Skeletal muscle satellite cell (primary cell): ENCODE data around the gene SRSF2.
"Not testable (repeated sequence)": the region's sequence is repeated elsewhere in the genome, so short reads cannot be mapped to it uniquely, and the experiment has no call there.

Experiments used
- H3K27me3 ChIP-seq: 2 replicates; pipeline ENCODE4 v1.7.0; 2013; ENCODE audit warnings: low read length; ENCODE audit not compliant: control insufficient read depth, insufficient read depth
- H3K36me3 ChIP-seq: 2 replicates; pipeline ENCODE4 v1.7.0; 2013; ENCODE audit warnings: mild to moderate bottlenecking, control low read depth, low read length; ENCODE audit not compliant: insufficient read depth
- H3K4me1 ChIP-seq: 2 replicates; pipeline ENCODE4 v1.7.0; 2013; ENCODE audit warnings: low read length; ENCODE audit not compliant: control insufficient read depth, insufficient read depth
- H3K4me2 ChIP-seq: 2 replicates; pipeline ENCODE4 v1.7.0; 2013; ENCODE audit warnings: mild to moderate bottlenecking, low read length
- H3K4me3 ChIP-seq: 2 replicates; pipeline ENCODE4 v1.7.0; 2013; ENCODE audit warnings: low read length
- H3K9ac ChIP-seq: 2 replicates; pipeline ENCODE4 v1.7.0; 2013; ENCODE audit warnings: mild to moderate bottlenecking, low read depth, low read length, moderate library complexity
- H3K9me3 ChIP-seq: replicated peaks from 2 replicates; pipeline ENCODE4 v1.7.0; 2013; ENCODE audit warnings: mild to moderate bottlenecking, control low read depth, low read length

Gene SRSF2

DNA sequence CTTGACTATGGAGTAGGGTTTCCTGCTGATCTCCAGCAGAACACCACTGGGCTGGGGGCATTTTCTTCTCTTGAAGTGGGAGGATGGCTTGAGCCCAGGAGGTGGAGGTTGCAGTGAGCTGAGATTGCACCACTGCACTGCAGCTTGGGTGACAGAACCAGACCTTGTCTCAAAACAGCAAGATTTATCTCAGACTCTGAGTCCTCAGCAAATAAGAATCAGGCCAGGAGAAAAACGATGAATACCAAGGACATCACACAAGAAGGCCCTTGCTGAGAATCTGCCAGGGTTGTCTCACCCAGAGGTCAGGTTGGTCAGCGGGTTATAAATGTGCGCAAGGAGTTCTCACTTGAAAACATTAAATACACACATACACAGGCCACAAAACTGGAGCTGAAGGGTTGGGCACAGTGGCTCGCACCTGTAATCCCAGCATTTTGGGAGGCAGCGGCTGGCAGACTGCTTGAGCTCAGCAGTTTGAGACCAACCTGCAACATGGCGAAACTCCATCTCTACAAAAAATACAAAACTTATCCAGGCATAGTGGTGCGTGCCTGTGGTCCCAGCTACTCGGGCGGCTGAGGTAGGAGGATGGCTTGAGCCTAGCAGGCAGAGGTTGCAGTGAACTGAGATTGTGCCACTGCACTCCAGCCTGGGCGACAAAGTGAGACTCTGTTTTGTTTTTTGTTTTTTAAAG, 34.0 kb downstream of the SRSF2 start:
- H3K27me3 ChIP-seq: no peaks in the 10 kb centered on the region
- H3K4me1 ChIP-seq: peaks cover 55% of the 10 kb centered on the region
- no peak overlapping the region for H3K4me2 ChIP-seq
- peaks cover 17% of the 10 kb centered on the region for H3K36me3 ChIP-seq
- no peak overlapping the region for H3K4me3 ChIP-seq
- no peaks in the 10 kb centered on the region for H3K9me3 ChIP-seq
- H3K9ac ChIP-seq: no peak overlapping the region

DNA sequence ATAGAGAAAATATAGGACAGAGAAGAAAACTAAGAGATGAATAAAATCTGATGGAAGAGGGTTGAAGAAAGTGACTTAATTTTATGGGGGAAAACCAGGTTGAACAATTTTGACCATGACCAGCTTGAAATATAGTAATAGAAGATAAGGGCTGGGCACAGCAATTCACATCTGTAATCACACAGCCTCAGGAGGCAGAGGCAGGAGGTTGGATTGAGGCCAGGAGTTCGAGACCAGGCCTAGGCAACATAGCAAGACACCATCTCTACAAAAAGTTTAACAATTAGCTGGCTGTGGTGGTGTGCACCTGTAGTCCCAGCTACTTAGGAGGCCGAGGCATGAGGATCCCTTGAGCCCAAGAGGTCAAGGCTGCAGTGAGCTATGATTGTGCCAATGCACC, 35.1 kb downstream of the SRSF2 start:
- peaks cover 12% of the 10 kb centered on the region for H3K36me3 ChIP-seq
- peak overlapping the region; percentile 71 for H3K9ac ChIP-seq
- H3K4me1 ChIP-seq: peaks cover 56% of the 10 kb centered on the region
- no peaks in the 10 kb centered on the region for H3K27me3 ChIP-seq
- peak overlapping the region; percentile 85 for H3K4me2 ChIP-seq
- H3K9me3 ChIP-seq: no peaks in the 10 kb centered on the region
- no peak overlapping the region for H3K4me3 ChIP-seq

DNA sequence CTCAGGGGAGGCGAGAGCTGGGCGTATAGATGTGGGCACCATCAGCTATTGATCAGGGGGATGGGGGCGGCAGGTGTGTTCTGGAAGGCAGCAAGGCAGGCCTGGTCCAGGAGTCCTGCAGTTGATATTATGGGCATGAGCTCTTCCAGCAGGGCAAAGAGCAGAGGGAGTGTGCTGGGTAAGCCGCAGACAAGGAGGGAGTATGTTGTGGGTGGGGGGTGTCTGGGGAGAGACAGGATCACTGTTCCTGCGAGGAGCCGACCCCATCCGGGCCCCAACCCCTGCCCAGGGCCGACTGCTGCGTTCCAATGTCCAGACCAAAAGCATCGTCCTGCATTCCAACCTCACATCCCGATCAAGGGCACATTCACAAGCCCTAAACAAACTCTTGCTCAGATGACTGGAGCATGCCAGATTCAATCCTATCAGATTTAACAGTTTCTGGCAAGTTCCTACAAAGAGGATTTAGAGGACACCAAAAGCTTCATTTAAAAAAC, 35.6 kb downstream of the SRSF2 start:
- H3K4me1 ChIP-seq: peaks cover 57% of the 10 kb centered on the region
- peak overlapping the region; percentile 64 for H3K4me3 ChIP-seq

DNA sequence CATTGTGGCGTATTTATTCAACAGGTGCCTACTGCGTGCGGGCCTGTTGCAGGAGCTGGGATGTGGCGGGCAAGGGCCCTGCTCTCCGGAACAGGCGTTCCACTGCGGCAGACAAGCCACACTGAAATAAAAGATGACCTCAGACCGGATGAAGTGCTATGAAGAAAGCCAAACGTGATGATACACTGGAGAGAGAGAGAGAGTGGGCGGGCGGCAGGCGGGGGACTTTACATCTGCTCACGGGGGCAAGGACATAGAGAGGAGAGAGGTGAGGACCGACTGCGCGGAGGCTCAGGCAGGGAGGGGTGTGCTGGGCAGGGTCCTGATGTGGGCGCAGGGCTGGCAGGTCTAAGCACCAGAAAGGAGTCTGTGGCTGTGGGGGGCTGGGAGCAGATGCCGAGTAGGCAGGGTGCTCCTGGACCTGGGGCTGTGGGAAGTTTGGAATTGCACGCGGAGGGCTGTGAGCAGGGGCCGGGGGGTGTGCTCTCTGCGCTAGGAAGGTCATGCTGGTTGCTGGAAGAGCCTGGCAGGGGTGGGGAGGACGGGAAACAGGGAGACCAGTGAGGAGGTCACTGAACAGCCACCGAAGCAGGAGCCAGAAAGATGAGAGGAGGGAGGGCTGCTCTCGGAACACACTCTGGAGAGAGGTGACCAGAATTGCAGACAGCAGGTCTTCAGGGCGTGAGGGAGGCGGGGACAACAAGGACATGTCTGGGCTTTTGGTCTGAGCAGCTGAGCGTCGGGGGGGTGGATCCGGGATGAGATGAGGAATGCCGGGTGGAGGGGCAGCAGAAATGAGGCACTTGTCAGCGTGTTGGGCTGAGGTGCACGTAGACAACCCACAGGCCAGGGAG, 36.3 kb downstream of the SRSF2 start:
- H3K4me2 ChIP-seq: peak overlapping the region; percentile 85
- no peaks in the 10 kb centered on the region for H3K9me3 ChIP-seq
- H3K9ac ChIP-seq: peak overlapping the region; percentile 72
- H3K4me1 ChIP-seq: peaks cover 63% of the 10 kb centered on the region
- H3K27me3 ChIP-seq: no peaks in the 10 kb centered on the region
- peaks cover 7% of the 10 kb centered on the region for H3K36me3 ChIP-seq
- H3K4me3 ChIP-seq: peak overlapping the region; percentile 64

More for the DNA sequence above, 35.6 kb downstream of the SRSF2 start:
- peaks cover 8% of the 10 kb centered on the region for H3K36me3 ChIP-seq
- no peaks in the 10 kb centered on the region for H3K27me3 ChIP-seq
- no peaks in the 10 kb centered on the region for H3K9me3 ChIP-seq
- H3K9ac ChIP-seq: peak overlapping the region; percentile 71
- H3K4me2 ChIP-seq: peak overlapping the region; percentile 85

DNA sequence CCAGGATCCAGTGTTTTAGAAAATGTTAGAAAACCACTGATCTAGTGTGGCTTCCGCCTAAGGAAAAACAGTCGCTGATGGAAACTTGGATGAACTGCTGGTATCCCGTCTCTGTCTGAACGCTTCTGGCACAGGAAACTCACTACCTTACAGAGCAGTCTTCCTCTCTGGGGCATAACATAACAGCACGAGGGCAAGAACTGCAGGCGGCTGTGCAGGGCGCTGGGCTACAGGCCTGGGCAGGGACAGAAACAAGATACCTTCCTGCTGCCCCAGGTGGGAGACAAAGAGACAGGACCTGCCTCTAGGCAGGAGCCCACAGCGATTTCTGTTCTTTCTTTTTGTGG, 36.9 kb downstream of the SRSF2 start:
- Histone ChIP-seq H3K4me3 (peak overlapping the region; percentile 50), H3K9ac (peak overlapping the region; percentile 72)

DNA sequence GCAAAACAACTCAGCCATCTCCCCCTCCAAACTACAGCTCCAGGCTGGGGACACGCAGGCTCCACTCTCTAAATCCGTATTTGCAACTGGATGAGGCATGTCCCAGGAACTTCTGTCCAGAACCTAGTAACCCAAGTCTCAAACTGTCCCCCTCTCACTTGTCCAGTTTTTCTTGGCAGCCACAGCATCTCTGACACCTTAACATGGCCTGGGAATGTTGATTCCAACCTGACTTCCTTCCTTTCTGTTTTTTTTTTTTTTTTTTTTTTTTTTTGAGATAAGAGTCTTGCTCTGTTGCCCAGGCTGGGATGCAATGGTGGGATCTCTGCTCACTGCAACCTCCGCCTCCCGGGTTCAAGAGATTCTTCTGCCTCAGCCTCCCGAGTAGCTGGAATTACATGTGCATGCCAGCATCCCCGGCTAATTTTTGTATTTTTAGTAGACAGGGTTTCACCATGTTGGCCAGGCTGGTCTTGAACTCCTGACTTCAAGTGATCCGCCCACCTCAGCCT, 38.6 kb downstream of the SRSF2 start:
- H3K27me3 ChIP-seq, H3K4me3 ChIP-seq, H3K9me3 ChIP-seq, H3K36me3 ChIP-seq: not testable (repeated sequence)
- Histone ChIP-seq H3K4me1 (peaks cover 78% of the 10 kb centered on the region), H3K9ac (peak overlapping the region; percentile 76), H3K4me2 (peak overlapping the region; percentile 65)

More for the DNA sequence above, 36.9 kb downstream of the SRSF2 start:
- Histone ChIP-seq H3K4me1 (peaks cover 68% of the 10 kb centered on the region), H3K9me3 (no peaks in the 10 kb centered on the region), H3K27me3 (no peaks in the 10 kb centered on the region), H3K36me3 (peaks cover under 1% of the 10 kb centered on the region), H3K4me2 (peak overlapping the region; percentile 85)

DNA sequence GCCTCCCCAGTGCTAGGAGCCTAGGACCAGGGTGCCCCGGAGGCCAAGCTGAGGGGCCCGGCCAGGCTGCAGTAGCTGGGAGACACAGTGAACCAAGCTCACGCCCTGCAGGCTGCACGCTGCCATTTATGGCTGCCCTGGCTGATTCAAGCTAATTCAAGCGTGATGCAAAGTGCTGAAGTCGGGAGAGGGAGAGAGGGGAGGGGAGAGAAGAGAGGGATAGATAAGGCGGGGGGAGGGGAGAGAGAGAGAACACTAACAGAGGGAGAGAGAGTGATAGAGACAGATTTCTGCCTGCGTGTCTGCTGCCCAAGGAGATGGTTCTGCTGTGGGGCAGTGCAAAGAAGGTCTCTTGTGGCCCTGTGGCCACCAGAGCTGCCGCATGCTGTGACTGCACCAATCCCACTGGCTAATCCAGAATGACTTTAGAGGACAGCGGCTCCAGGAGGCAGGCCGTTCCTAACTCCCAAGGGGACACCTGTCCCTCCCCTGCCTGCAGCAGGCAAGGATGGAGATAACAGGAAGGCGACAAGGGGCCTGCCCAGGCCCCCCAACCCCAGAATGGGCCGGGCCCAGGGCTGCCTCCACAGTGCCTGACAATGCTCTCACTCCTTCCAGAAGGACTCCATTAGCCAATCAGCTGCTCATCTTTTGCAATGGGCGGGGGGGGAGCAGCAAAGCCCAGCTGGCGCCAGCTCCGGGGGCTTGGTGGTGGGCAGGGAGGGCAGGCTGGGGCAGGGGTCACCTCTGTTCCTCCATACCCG, 39.2 kb downstream of the SRSF2 start:
- Histone ChIP-seq H3K4me2 (peak overlapping the region; percentile 65), H3K4me1 (peaks cover 84% of the 10 kb centered on the region), H3K9ac (peak overlapping the region; percentile 76), H3K36me3 (no peaks in the 10 kb centered on the region), H3K9me3 (no peaks in the 10 kb centered on the region), H3K4me3 (peak overlapping the region; percentile 43), H3K27me3 (no peaks in the 10 kb centered on the region)

DNA sequence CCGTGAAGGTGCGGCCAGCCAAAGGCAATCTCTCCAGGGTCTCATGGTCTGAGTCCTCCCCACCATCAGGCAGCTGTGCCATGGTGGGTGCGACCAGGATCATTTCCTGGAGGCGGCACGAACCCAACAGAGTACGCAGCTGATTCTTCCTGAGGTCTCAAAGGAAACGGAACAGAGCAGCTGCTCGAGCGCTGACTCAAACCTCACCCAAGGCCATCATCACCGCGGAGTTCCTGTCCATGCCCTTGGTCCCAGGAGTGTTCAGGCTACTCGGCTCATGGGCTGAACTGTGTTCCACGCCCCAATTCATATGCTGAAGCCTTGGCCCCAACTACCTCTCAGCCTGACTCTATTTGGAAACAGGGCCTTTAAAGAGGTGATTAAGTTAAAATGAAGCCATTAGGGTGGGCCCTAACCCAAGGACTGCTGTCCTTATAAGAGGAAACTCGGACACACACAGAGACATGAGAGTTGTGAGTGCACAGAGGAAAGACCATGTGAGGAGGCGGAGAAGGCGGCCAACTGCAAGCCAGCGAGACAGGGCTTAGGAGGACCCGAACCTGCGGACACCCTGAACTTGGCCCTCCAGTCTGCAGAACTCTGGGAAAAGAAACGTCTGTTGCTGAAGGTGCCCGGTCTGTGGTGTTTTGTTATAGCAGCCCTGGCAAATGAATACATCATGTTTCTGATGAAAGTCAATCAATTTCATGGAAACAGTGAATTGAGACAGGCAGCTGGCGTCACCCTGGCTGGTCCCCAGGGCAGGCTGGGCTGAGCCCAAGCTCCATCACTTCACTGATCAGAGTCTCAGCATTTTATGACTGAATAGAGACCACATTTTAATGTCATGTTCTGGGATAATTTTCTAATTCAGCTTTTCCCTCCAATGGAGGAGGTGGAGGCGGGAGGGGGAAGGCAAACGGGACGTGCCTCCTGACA, 40.1 kb downstream of the SRSF2 start:
- Histone ChIP-seq H3K4me1 (peaks cover 85% of the 10 kb centered on the region), H3K27me3 (no peaks in the 10 kb centered on the region), H3K4me3 (peak overlapping the region; percentile 43), H3K36me3 (no peaks in the 10 kb centered on the region), H3K4me2 (peak overlapping the region; percentile 65), H3K9me3 (no peaks in the 10 kb centered on the region), H3K9ac (peak overlapping the region; percentile 76)

DNA sequence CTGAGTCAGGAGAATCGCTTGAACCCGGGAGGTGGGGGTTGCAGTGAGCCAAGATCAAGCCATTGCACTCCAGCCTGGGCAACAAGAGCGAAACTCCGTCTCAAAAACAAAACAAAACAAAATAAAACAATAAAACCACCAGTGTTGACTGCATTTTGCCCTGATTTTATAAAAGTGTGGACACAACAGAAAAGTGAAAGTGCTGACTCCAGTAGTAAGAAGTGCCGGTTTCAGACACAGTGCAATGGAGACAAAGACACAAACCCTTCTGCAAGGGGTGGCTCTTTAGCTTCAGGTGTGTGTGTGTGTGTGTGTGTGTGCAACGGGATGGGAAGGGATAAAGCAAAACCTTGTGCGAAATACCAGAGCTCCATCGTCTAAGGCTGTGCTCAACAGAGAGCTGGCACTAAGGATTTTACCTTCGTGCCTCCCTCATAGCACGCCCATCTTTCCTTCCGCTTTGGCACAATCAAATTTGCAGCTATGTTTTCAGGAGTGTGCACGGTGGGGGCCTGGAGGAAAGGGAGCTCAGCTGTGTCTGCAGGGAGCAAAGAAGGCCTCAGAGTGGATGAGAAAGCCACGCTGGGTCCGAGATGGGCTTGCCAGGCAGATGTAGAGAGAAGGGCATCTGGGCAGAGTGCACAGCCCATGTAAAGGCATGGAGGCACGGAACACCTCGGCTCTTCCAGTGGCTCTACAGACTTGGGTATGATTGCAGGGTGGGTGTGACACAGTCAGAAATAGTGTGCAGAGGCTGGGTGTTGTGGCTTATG, 41.9 kb downstream of the SRSF2 start:
- Histone ChIP-seq H3K4me3 (no peak overlapping the region), H3K36me3 (peaks cover 7% of the 10 kb centered on the region)

More for the DNA sequence above, 41.9 kb downstream of the SRSF2 start:
- Histone ChIP-seq H3K9ac (peak overlapping the region; percentile 2), H3K27me3 (no peaks in the 10 kb centered on the region), H3K4me1 (peaks cover 82% of the 10 kb centered on the region), H3K9me3 (no peaks in the 10 kb centered on the region), H3K4me2 (peak overlapping the region; percentile 69)
